ENCODE data around the gene ADCY6. TPM values are rescaled to one million over a fixed set of nuclear protein-coding genes. Genes with fewer than 3 reads are reported as not detected.

ADCY6 gene
- total RNA-seq, 1 donor from 2014 or later = 28.9 TPM

GRCh38 chr12:48816143-48816854 is 27.4 kb upstream of the ADCY6 start:
- Histone ChIP-seq H3K36me3 (ENCODE audit: insufficient read depth, low read length) (no peaks in the 10 kb centered on the region), H4K20me1 (ENCODE audit: insufficient read depth, low read length) (peaks cover 23% of the 10 kb centered on the region), H3K79me2 (ENCODE audit: insufficient read depth, low read length) (peaks cover 26% of the 10 kb centered on the region), H3K9ac (ENCODE audit: low read length) (peak overlapping the region; percentile 91), H3K4me1 (ENCODE audit: insufficient read depth, low read length) (peaks cover 34% of the 10 kb centered on the region), H3K9me3 (ENCODE audit: insufficient read depth, low read depth, low read length) (no peaks in the 10 kb centered on the region), H3K4me3 (ENCODE audit: insufficient read depth, low read depth, low read length) (peak overlapping the region; percentile 83), H3K27ac (ENCODE audit: low read depth, low read length) (no peak overlapping the region), H2AFZ (ENCODE audit: low read depth, low read length) (no peak overlapping the region), H3K4me2 (ENCODE audit: low read length) (peak overlapping the region; percentile 100), H3K27me3 (ENCODE audit: insufficient read depth, low read length) (no peaks in the 10 kb centered on the region)
- Mint-ChIP-seq H3K9me3 (ENCODE audit: unreplicated experiment) (no peaks in the 10 kb centered on the region), H3K27ac (ENCODE audit: unreplicated experiment) (no peak overlapping the region), H3K4me1 (ENCODE audit: low read depth, unreplicated experiment) (peaks cover 19% of the 10 kb centered on the region), H3K27me3 (ENCODE audit: low read depth, unreplicated experiment) (peaks cover 5% of the 10 kb centered on the region), H3K36me3 (ENCODE audit: low read depth, unreplicated experiment) (peaks cover 6% of the 10 kb centered on the region), H3K4me3 (ENCODE audit: unreplicated experiment) (peak overlapping the region; percentile 95)
- no peak for FAIRE-seq
- TF ChIP-seq EZH2 (IDR thresholded peaks at IDR 0.05; ENCODE audit: insufficient read depth, low read length) (no peak), CTCF (IDR thresholded peaks at IDR 0.05; ENCODE audit: insufficient read depth, low read depth, low read length) (no peak)
- no peak for DNase-seq (ENCODE audit: low read depth)

- Histone ChIP-seq H3K4me2 (ENCODE audit: low read length) (peak overlapping the region; percentile 100), H4K20me1 (ENCODE audit: insufficient read depth, low read length) (peaks cover 21% of the 10 kb centered on the region), H3K4me3 (ENCODE audit: insufficient read depth, low read depth, low read length) (peak overlapping the region; percentile 83), H3K36me3 (ENCODE audit: insufficient read depth, low read length) (no peaks in the 10 kb centered on the region), H3K4me1 (ENCODE audit: insufficient read depth, low read length) (peaks cover 42% of the 10 kb centered on the region), H3K79me2 (ENCODE audit: insufficient read depth, low read length) (peaks cover 26% of the 10 kb centered on the region), H3K27me3 (ENCODE audit: insufficient read depth, low read length) (no peaks in the 10 kb centered on the region), H3K9me3 (ENCODE audit: insufficient read depth, low read depth, low read length) (no peaks in the 10 kb centered on the region), H3K9ac (ENCODE audit: low read length) (peak overlapping the region; percentile 91), H3K27ac (ENCODE audit: low read depth, low read length) (peak overlapping the region; percentile 48), H2AFZ (ENCODE audit: low read depth, low read length) (peak overlapping the region; percentile 96)
- peak overlapping the region; percentile 95 for H3K4me3 Mint-ChIP-seq (ENCODE audit: unreplicated experiment)
- H3K36me3 Mint-ChIP-seq (ENCODE audit: low read depth, unreplicated experiment) = peaks cover 5% of the 10 kb centered on the region
- H3K9me3 Mint-ChIP-seq (ENCODE audit: unreplicated experiment) = no peaks in the 10 kb centered on the region
- peaks cover 5% of the 10 kb centered on the region for H3K27me3 Mint-ChIP-seq (ENCODE audit: low read depth, unreplicated experiment)
- FAIRE-seq (peak; percentile 9), DNase-seq (ENCODE audit: low read depth) (peak; percentile 74)
- no peak for TF ChIP-seq EZH2 (IDR thresholded peaks at IDR 0.05; ENCODE audit: insufficient read depth, low read length)
- no peak for TF ChIP-seq CTCF (IDR thresholded peaks at IDR 0.05; ENCODE audit: insufficient read depth, low read depth, low read length)
- H3K4me1 Mint-ChIP-seq (ENCODE audit: low read depth, unreplicated experiment) = peaks cover 28% of the 10 kb centered on the region
- H3K27ac Mint-ChIP-seq (ENCODE audit: unreplicated experiment) = peak overlapping the region; percentile 89
Observed at GRCh38 chr12:48815126-48816110, 26.5 kb upstream of the ADCY6 start.
